Measurements from ENCODE around the gene EPHB2.
"Not testable (repeated sequence)": the region's sequence is repeated elsewhere in the genome, so short reads cannot be mapped to it uniquely, and the experiment has no call there.

Gene EPHB2

DNA sequence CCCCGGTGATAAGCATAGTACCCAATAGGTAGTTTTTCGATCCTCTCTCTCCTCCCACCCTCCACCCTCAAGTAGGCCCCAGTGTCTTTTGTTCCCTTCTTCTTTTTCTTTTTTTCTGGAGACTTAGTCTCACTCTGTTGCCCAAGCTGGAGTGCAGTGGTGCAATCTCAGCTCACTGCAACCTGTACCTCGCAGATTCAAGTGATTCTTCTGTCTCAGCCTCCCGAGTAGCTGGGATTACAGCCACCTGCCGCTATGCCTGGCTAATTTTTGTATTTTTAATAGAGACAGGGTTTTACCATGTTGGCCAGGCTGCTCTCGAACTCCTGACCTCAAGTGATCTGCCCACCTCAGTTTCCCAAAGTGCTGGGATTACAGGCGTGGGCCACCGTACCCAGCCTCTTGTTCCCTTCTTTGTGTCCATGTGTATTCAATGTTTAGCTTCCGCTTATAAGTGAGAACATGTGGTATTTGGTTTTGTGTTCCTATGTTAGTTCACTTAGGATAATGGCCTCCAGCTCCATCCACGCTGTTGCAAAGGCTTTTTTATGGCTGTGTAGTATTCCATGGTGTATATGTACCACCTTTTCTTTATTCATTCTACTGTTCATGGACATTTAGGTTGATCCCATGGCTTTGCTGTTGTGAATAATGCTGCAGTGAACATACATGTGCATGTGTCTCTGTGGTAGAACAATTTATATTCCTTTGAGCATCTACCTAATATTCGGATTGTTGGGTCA lies 133.0 kb downstream of the EPHB2 start:
- DNase-seq, result not testable (repeated sequence)

DNA sequence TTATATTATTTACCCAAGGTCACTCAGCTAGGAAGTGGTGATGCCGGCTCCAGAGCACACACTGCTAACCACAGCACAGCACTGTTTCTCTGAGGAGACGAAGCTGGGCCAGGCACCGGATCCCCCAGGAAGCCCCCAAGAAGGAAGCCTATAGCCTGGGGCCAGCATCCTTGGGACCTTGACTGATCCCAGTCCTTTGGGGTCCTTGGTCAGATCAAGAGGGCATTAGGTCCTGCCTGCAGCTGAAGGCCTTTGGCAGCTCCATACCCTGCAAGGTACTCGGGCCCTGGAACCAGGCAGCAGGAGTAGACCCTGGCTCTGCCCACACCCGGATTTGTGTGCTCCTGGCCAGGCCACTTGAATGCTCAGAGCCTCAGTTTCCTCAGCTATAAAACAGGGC lies 134.0 kb downstream of the EPHB2 start:
- no peak for DNase-seq

DNA sequence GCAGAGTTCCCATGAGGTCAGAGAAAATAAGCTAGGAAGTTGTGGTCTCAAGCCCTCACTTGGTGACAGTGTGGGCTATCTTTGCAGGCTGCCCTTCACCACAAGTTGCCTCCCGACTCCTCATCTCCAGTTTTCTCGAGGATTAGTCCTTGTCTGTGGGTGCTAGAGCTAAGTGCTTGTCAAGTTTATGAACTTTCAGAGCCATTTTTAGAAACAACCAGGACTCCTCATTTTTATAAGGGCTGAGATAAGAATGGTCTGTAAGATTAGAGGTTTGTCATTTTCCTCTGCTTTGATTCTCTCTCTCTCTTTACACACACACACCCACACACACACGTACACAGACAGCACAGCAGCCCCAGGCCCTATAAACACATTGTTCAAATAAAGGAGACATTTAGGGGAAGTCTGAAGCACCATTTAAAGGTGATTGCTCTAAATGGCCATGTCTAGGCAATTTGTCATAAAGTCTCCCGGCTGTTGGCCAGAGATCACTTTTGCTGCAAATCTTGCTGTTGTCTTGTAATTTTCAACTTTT lies 134.8 kb downstream of the EPHB2 start:
- no peak for DNase-seq

DNA sequence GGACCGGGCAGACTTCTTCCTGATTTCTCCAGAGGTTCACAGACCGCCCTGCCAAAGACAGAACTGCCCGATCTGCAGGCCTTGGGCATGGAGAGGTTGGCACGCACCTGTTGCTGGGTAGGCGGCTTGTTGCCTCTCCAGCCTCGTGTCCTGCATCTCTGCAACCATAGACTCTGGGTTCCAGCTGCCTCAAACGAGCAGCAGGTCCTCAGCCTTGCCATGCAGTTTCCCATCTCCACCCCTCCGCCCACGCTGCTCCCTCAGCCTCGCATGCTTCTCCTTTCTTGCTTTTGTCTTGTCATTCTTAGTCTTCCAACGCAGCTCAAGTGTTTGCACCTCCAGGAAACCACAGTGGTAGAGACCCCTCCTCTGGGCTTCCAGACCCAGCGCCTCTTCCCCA lies 135.8 kb downstream of the EPHB2 start:
- DNase-seq, result no peak

DNA sequence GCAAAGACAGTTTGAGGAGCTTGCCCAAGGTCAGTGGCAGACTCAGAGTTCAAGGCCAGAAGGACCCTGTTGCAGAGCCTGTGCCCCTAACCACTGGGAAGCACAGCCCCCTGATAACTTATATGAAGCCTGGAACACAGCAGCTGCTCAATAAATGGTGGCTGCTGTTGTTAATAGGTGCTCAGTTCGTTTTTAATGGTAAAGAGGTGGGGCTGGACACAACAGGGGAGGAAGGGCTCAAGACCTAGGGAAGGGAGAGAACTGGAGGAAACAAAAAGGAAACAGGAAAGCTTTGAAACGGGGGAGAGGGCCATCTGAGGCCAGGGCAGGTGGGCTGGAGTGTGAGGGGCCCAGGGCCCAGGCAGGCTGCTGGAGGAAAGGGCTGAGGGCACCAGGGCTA lies 136.6 kb downstream of the EPHB2 start:
- DNase-seq, result no peak

DNA sequence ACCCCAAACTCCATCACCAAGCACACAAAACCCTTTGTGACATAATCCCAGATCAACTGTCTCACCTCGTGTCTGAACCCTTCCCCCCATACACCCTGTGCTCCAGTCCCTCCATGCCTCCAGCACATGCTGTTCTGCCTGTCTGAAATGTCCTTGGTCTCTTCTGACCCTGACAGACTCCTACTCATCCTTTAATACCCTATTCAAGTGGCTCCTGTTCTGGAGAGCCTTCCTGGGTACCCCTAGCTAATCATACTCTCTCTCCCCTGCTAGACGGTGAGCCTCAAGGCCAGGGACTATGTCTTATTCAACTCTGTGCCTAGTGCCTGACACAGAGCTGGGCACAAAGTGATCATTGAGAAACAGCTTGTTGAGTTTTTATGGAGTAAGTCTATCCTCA lies 137.1 kb downstream of the EPHB2 start:
- no peak for DNase-seq

DNA sequence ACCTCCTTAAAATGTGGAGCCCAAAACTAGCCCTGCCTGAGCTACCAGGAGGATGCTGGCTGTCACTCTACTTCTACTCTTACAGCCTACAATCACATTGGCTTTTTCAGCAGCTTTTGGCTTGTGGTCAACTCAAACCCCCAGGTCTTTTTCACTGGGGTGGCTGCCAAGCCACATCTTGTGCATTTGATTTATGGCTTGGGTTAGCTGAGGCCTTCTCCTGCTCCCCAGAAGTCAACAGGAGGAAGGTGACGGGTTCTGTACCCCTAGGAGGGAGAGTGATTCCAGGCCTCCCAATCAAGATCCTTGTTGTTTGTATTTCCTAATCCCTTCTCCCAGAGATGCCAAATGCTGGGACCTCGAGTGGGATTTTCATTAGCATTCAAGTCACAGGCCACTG lies 137.8 kb downstream of the EPHB2 start:
- DNase-seq, result no peak

DNA sequence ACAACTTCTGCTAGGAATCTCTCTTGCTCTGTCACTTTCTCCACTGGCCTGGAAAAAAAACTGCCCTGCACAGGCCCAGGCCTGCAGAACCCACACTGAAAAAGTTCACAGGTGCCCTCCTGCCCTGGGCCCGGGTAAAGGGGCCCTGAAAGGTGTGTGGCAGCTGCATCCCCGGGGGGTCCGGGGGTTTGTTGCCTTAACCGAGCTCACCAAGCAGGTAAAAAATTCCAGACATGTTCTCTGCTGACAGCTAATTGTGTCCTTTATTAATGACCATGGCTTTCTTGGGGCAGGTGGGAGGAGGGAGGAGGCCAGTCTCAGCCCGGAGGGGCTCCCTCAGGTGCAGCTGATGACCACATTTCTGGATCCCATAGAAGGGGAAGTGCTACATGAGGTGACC lies 139.1 kb downstream of the EPHB2 start:
- no peak for DNase-seq

DNA sequence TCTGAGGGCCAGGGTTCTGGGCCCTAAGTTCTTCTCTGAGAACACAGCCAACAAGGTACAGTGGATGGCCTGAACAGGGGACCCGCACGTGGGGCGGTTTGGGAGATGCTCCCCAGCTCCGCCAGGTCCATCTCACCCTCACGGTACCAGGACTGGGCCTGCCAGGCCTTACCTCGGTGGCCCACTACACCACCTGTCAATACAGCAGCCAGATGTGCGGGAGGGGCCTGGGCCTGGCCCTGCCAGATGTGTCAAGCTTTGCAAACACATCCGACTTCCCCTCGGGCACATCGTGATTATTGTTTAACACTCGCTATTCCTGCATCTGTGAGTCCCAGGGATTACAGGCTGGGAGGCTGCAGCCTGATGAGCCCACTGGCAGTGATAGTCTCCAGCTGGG lies 139.6 kb downstream of the EPHB2 start:
- no peak for DNase-seq

DNA sequence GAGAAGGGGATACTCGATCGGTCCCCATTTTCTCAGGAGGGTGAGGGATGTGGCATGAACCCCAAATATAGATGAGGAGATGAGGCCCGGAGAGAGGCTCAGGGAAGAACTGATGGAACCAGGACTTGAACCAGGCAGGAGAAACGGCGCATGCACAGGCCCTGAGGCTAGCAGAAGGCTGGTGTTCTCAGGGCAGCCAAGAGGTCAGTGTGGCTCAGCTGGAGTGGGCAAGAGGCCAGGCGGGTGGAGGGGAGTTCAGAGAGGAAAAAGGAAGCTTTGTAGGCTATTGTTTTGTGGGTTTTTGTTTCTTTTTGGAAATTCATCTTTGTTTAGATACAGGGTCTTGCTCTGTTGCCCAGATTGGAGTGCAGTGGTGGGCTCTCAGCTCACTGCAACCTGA lies 140.0 kb downstream of the EPHB2 start:
- DNase-seq, result no peak

DNA sequence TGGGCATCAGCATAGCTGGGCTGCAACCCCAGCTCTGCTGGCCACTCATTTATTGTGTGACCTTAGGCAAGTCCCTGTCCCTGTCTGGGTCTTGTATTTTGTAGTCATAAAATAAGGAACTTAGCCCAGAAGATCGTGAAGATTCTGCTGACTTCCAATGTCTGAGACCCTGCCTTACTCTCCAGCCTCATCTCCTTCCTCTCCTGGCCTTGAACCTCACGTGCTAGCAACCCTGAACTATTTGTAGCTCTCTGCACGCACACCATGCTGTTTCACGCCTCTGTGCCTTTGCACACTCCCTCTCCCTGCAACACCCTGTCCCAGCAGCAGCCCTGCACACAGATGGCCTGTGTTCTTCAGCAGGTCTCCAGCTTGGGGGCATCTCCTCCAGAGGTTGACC lies 140.9 kb downstream of the EPHB2 start:
- DNase-seq, result no peak

DNA sequence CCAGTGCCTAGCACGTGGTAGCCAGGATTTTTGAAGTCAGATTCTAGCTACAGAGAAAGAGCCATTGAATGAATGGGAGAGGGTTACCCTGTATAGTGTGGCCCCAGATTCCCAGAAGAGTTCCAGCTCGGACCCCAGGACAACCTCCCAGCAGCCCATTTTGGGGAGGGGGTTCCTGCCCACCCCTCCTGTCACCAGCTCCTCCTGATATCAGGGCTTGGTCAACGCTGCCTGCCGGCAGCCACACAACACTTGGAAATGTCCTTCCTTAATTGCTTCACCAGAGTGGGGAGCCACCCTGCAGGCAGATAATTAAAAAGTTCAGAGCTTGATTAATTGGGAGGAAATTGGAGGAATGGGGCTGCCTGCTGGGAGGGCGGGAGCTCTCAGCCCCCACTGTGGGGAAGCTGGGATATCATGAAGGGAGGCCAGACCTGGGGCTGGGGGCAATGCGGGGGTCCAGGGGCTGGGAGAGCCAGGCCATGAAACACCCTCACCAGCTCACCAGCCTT lies 141.6 kb downstream of the EPHB2 start:
- DNase-seq, result no peak

DNA sequence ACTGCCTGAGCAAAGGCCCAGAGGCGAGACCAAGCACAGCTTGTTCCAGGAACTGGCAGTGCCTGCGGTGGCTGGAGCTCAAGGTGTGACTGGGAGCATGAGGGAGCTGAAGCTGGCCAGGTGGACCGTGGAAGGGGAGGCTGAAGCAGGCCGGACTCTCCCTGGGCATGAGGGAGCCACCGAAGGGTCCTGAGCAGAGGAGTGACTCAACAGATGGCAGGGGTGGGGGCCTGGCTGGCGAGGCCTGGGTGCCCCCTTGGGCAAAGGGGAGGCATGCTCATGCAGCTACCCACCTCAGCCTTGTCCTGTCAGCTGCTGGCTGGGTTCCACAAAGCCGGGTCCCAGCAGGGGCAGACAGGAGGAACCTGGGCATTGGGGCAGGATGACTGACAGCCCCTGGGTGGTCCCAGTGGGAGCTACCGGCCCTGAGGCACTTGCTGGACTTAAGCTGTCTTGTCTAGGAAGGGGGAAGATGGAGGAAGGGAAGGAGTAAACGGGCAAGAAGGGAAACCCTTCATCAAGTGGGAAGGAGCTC lies 143.1 kb downstream of the EPHB2 start:
- no peak for DNase-seq

DNA sequence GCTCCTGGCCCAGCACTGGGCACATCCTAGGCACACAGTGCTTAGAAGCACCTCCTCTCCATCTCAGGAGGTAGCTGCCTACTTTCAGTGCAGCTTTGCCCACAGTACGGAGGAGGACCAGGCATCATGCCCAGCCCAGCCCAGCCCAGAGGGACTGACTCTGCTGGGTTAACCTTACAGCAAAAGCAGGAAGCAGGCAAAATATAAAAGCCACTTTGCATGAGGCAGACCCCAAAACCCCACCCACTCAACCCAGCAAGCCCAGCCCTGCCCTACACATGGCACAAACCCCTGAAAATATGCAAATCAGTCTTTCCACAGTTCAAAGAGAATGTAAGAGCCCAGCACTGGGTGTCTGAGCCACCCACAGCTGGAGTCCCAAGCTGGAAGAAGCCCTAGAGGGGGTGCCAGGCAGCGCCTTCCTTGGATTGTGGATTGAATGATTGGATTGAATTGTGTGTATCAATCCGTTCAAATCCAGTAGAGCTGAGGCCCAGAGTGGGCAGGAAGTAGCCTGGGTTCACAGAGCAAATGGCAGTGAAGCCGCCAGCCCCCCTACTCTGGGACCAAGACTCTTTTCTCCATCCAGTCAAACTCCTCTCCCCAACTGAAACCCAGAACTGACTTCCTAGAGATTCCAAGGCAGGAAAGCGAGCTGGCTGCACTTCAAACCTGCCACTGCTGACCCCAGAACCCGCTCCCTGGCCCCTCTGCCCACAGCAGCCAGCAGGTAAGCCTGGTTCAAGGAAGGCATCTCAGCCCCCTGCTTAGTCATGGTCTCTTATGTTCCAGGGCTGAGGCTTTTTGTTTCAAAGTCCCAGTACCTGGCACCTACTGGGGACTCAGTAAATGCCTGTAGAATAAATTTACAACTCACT lies 144.3 kb downstream of the EPHB2 start:
- DNase-seq, result no peak

DNA sequence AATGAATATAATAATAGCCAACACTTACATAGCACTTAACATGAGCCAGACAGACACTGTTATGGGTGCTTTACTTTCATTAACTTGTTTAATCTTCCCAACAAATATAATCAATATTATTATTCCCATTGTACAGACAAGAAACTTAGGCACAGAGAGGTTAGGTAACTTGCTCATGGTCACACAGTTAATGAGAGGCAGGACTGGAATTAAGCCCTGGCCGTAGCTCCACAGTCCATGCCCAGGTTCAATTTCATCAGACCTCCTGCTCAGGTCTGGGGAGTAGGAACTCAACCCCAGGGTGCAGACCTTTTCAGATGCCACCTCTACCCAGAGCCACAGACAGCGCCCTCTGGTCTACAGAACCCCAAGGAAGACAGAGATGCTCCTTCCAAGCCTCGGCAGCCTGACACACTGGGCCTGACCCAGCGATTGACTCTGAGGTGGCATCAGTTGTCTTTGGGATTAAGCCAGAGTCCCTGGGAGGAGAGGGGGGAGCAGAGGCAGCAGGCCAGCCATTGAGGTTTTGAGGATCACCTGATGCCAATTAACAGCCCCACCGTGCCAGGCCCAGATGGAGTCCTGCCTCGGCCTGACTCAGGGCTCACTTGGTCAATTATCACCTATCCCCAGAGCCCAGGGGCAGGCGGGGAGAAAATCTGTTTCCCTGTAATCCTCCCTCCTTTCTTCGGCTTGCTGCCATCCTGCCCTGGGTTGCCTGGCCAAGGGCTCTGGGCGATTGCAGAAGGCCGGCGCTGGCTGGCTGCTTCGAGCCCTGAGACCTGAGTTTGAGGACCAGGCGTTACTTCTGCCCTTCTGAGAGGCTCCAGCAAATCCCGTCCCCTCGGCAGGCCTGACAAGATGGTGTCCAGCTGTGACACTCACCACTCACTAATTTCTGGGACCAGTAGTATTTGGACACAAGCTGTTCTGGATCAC lies 145.3 kb downstream of the EPHB2 start:
- no peak for DNase-seq

DNA sequence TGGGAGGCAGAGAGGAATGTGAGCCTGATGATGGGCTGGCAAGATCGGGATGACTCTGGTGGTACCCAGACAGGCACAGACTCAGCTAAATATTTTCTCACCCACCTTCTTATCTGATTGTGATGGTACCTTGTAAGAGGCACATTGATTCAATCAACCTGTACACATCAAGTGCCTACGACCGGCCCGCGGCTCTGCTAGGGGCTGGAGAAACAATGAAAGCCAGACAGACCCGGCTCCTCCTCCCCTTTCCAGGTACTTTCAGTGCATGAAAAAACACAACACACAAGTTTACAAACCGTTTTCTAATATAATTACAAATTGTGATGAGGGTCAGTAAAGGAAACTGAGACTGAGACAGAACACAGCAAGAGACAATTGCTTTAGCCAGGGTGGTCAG lies 147.0 kb downstream of the EPHB2 start:
- DNase-seq, result no peak

DNA sequence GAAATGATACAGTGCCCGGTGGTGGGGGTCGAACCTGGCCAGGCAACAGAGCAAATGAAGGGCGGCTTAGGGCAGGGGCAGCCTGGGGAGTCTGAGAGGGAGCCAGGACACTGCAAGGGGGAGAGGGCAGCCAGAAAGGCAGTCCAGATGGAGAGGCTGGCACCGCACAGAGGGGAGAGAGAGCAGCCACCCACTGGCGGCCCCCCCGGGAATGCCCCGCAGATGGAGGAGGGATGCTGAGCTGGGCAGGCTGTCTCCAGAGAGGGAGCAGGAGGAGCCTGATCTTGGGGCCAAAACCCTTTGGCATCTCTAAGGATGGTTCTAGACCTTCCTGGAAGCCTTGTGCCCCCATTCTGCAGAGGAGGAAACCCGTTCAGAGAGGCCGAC lies 149.8 kb downstream of the EPHB2 start:
- DNase-seq, result no peak

DNA sequence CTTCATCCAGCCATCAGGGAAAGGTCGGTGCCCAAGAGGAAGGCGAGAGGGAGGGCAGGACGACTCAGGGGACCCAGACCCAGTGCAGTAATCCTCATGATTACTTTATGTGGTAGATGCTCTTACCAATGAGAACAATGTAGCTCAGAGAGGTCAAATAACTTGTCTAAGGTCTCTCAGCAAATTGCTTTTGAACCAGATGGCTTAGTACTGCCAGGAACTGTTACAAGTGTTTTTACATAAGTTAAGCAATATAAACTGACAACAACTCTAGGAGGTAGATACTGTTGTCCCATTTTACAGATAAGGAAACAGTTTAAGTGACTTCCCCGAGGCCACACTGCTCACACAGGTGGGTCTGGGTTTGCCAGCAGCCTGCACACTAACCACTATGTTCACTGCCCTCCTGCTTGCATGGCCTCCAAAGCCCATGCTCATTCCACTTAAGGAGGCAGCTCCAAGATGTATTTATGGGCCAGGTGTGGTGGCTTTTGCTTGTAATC lies 150.3 kb downstream of the EPHB2 start:
- no peak for DNase-seq

DNA sequence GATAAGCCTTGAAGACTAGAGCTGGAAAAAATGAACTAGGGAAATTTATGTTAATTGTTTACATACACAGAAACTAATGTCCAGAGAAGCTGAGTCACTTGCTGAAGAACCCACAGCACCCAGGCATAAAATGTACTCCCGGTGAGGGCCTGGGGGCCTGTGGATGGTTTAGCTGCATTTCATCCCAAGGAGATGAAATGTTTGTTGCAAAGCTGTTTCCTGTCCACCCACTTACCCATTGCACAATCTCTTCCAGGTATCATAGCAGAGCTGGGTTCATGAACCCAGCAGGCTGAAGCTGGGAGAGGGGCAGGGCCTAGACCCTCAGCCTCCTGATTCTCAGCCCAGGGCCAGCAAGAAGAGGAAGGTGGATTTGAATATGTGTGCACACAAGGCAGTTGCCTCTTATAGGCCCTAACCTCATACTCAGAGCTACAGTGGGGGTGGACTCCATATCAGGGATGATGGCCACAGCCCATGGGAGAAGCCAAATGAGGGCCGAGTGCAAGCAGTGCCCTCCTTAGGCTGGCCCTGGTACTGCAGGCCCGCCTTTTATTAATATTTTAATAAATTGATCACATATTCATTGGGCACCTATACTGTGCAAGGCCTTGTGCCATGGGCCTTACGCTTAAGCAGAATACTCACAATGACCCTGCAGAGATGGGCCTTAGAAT lies 151.3 kb downstream of the EPHB2 start:
- DNase-seq, result no peak

DNA sequence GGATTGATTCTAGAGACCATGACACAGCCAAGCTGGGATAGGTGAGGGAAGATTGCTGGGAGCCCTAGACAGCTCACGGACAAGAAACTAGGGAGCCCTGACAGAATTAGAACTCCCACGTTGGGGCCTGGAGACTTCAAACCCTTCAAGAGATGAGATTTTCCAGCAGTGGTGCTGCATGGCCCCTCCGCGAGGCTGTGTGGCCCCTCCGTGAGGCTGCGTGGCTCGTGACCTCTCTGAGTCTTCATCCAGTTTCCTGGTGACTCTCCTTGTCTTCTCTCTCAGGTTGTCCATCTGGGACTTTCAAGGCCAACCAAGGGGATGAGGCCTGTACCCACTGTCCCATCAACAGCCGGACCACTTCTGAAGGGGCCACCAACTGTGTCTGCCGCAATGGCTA lies 152.1 kb downstream of the EPHB2 start:
- DNase-seq, result no peak

DNA sequence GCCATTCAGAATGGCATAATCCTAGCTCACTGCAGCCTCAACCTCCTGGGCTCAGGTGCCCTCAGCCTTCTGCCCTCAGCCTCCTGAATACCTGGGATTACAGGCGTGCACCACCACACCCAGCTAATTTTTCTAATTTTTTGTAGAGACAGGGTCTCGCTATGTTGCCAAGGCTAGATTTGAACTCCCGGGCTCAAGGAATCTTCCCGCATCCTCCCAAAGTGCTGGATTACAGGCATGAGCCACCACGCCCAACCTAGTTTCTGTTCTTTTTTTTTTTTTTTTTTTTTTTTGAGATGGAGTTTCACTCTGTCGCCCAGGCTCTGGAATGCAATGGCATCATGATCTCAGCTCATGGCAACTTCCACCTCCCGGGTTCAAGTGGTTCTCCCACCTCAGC lies 153.1 kb downstream of the EPHB2 start:
- no peak for DNase-seq

DNA sequence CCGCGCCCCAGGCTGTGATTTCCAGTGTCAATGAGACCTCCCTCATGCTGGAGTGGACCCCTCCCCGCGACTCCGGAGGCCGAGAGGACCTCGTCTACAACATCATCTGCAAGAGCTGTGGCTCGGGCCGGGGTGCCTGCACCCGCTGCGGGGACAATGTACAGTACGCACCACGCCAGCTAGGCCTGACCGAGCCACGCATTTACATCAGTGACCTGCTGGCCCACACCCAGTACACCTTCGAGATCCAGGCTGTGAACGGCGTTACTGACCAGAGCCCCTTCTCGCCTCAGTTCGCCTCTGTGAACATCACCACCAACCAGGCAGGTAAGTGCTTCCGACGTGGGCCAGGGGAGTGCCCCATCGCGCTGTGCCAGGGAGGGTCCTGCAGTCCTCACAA lies 154.2 kb downstream of the EPHB2 start:
- DNase-seq, result no peak

All from femur (tissue), 1 donor.